M059J (cell line): Measurements from ENCODE around the gene ENPP1. TPM values are rescaled to one million over a fixed set of nuclear protein-coding genes. Genes with fewer than 3 reads are reported as not detected.

ENCODE experiments used
- DNase-seq: peaks from one replicate; pipeline ENCODE4 v3.0.0-alpha.2; 2012; ENCODE audit warnings: low read depth
- total RNA-seq: library from RNA; depleted of rRNA; stranded (reverse); fragments of >200 nt; shearing (Covaris generic); gene quantifications from 2 replicates; pipeline ENCODE4 v1.2.3, GENCODE V29; 2014; rRNA removed

The ENPP1 gene
- total RNA-seq: 31.3 and 40.5 TPM in 2 replicates

GRCh38 chr6:131807644-131808459, at the start of gene ENPP1:
TSS of gene ENPP1 (plus strand) at chr6:131808020. CDS start at chr6:131808036, 16 bp downstream.
- peak; percentile 84 for DNase-seq

GRCh38 chr6:131758920-131759319, 48.9 kb upstream of the ENPP1 start:
- DNase-seq: peak; percentile 68

DNA sequence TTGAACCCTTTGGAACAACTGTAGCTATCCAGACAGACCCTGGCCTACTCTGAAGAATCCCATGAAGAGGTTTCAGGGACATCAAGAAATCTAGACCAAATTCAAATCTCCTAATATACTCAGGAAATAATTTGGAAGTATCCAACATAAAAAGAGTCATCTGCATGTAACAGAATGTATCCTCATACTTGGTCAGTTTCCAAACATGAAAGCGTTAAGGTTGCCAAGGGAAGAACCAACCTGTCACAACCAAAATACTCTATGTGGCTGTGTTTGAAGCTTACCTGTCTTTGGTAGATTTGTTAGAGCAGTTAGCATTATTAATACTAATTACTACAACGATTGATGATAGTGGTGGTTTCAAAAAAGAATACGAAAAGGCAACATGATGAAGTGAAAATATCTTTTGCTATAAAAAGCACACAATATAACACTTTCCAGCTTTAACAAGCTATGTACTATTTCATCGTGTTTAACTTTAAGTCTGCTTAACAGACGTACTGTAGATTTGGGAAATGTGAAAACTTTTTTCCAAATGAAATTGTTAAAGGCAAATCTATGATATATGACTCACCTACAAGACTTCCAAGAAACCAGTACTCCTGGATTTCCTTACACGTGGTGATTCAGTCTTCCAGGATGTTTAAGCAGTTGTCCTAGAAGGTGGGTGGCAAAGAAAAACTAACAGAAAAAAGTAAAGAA, 46.6 kb upstream of the ENPP1 start:
- peak; percentile 83 for DNase-seq

DNA sequence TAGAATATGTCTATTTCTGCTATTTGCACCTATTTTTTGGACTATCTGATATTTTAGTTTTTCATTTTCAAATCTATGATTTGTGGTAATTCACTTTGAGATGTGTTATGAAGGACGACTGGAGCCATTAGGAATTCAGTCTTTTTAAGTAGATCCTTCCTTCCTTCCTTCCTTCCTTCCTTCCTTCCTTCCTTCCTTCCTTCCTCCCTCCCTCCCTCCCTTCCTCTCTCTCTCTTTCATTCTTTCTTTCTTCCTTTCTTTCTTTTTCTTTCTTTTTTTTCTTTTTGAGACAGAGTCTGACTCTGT, 46.1 kb upstream of the ENPP1 start:
- no peak for DNase-seq

DNA sequence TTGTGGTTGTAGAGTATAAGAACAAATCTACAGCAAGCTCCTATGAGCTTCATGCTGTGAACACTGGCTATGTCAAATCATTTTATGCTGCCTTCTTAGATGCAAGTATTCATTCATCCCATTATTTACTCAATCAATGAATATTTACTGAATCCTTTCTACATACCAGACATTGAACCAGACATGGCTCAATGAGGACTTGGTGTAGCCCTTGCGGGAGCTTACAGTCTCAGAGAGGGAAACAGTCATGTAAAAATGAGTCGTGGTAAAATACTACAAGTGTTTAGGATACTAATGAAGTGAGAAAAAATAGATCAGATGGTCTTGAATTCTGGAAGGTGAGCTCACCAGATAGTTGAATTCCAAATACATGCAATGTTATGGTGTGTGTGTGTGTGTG, 44.8 kb upstream of the ENPP1 start:
- DNase-seq: peak; percentile 34

GRCh38 chr6:131763749-131764148, 44.1 kb upstream of the ENPP1 start:
- peak; percentile 9 for DNase-seq

DNA sequence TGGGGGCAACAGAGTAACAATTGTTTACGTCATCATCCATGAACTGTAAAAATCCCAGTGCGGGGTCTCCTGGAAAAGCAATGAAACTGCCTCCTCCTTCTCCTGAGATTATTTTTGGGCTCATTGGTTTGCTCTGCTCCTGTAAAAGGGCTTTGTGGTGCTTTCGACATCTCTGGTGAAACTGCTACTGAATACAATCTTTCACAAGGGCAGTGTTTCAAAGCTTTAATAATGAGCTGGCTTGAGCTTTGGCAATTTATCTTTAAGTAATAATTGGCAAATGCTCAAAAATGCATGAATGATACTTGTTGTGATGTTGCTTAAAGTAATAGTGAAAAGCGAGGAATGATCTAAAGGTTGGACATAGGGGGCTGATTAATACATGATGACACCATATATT, 43.5 kb upstream of the ENPP1 start:
- no peak for DNase-seq

GRCh38 chr6:131765081-131765803, 42.6 kb upstream of the ENPP1 start:
- peak; percentile 96 for DNase-seq

DNA sequence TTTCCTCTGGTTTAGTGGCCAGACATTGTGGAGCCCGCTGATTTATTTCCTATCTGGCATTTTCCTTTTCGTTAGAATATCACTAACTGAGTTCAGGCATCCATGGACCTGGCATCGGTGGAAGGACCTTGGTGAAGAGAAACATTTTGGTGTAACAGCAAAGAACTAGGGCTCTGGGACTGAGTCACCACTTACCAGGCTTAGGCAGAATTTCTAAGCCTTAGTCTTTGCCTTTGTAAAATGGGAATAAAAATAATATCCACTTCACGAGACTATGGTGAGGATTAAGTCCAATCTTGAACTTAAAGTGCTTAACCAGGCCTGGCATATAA, 42.0 kb upstream of the ENPP1 start:
- DNase-seq: peak; percentile 88

DNA sequence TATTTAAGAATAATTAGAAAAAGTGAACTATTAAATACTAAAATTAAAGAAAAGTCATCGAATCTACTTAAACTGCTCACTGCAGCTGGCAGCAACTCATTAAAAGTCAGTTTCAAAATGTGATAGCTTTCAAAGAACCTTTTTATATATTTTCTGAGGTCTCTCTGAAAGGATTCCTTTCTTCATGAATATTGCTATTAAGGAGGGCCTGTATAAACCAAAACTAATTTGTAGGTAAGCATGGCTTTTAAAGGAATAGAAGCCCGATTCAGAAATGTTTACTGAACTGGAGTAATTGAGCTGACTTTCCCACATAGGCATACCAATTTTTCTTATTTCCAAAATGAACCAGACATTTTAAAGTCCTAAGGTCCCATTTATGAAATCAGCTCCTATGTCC, 41.2 kb upstream of the ENPP1 start:
- DNase-seq: no peak

DNA sequence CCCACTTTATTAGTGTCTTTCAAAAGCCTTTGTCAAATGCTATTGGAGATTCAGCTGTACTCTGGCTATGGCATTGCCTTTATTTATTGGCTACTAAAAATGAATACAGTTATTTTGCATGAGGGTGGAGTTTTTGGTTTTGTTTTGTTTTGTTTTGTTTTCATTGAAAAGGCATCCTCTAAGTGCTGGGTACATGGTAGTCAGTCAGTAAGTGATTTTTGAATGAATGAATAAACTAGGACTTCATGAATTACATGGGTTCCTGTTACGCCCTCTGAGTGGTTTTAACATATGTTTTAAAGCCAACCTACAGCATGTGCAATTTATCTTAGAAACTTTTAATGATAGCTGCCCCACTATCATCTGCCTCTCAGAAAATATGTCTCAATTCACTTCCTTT, 38.9 kb upstream of the ENPP1 start:
- no peak for DNase-seq

- no peak for DNase-seq
These were observed 38.3 kb upstream of the ENPP1 start for GRCh38 chr6:131769385-131770141.

- no peak for DNase-seq
These were observed 37.0 kb upstream of the ENPP1 start for GRCh38 chr6:131770776-131771175.

DNA sequence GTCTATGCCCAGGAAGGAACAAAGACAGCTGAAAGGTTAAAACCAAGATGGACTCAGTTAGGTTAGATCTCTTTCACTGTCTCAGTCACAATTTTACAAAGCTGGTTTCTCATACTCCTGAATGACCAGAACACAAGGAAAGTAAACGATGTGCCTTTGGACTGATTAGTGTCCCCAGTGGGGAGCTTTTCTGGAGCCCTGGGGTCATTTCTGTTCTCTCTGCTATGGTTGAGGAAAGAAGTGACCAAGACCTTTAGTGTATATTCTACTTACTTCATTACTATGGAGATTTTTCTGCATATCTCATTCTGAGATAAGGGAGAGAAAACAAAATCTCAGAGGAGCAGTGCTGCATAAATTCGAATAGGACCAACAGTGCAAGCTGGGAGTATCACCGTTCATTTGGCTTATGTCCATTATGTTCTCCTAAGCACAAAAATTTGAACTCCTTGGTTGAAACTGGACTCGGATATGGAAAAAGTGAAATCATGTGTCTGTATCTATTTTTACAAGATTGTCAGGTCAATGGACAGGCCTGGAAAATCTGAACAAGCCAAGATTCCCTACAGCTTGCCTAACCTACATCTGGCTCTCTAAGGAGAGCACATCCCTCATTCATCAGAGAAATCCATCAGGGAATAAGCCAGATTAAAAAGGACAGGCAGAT, 34.4 kb upstream of the ENPP1 start:
- DNase-seq: no peak

DNA sequence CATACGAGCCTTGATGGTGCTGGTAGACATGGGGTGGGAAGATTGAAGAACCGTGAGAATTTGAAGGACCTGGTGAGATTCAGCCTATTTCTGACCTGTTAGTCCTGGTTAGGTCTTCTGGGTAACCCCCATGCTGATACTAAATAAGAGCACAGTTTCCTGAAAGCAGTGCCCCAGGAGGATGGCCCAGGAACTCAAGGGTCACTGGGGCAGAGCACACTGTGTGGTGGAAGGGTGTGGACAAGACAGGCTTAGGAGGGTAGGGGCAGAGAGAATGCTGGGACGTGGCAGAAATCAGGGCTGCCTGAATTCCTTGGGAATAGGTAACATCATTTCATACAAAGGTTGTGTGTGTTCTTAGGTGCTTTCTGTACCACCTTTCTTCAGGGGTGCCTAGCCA, 31.9 kb upstream of the ENPP1 start:
- no peak for DNase-seq

DNA sequence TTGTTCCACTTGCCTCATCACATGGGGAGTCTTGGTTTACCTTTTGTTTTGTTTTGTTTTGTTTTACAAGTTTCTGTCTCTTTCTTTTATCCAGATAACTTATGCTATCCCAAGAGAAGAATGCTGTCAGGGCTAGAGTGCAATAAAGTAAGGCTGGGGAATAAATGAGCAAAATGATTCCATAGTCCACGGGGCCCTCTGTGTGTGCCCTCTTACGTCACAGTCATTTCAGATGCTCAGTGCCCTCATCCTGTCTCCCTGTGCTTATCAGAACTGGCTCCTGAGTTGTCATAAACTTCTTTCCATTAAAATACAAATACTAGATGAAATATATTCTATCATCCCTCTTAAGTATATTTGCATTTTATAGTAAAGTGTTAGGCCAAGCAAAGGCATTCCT, 30.8 kb upstream of the ENPP1 start:
- DNase-seq: no peak

GRCh38 chr6:131778169-131778568, 29.7 kb upstream of the ENPP1 start:
- DNase-seq: no peak

- no peak for DNase-seq
These were observed 28.5 kb upstream of the ENPP1 start for GRCh38 chr6:131779304-131779703.

DNA sequence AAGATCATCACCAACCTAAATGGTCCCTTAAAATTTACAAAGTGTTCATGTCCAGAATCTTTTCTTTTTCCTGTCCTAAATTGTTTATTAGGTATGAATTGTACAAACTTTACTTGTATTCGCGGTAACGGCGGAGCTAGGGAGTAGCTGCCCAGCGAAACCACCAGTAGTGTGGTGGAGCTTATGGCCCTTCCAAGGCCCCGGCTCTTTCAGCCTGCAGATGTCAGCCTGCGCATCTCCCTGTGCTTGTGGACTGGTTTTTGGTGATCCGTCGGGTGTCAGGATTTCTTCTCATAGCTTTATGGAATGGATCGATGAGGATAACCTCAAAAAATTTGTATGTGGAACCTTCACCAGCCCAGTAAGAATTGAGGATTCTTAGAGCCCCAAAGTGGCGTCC, 27.2 kb upstream of the ENPP1 start:
- no peak for DNase-seq

DNA sequence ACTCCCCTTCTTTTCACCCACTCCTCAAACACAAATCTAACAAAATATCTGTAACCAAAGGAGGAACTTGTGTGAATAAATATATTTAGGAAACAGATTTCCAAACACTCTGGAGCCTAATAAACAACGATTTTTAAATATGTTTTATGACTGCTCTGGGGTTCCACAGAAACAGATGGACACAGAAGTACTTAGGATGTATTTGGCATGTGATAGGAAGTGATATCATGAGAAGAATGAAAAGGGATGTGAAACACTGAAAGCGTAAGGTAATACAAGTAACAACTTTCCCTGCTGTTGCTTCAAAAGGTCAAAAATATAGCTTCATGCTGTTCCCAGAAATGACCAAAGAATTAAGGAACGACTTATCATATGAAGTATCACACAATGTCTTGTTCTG, 26.1 kb upstream of the ENPP1 start:
- no peak for DNase-seq

DNA sequence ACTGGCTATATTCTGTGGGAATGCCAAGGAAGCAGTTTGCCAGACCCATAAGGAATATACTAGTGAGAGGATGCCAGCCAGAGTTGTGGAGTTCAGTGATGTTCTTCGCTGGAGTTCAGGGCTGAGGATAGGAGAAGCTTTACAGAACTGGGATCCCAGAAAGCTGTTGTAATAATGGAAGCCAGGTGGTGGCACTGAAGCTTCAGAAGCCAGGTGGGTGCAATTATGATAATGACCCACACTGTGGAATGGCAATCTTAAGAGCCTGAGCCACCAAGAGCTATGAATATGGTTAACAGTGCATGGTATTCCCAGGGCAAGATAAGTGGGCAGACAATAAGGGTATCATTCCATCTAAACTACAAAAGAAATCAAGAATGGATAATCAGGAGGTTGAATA, 25.1 kb upstream of the ENPP1 start:
- DNase-seq: peak; percentile 50

GRCh38 chr6:131784561-131784960, 23.3 kb upstream of the ENPP1 start:
- no peak for DNase-seq
